Karpas-422 (cell line): ENCODE measurements around the gene AGAP1. TPM values are rescaled to one million over a fixed set of nuclear protein-coding genes. Genes with fewer than 3 reads are reported as not detected.

Experiments used
- DNase-seq: peaks from one replicate; pipeline ENCODE4 v3.0.0-alpha.2; 2015
- H2AFZ ChIP-seq: fragments of 200-600 bp; sonication (generic); 2 replicates; pipeline ENCODE4 v1.6.1; 2014; ENCODE audit warnings: antibody characterized with exemption, low read length, mixed read lengths
- H3K27ac ChIP-seq: fragments of 200-600 bp; sonication (generic); 2 replicates; pipeline ENCODE4 v1.5.1; 2014; ENCODE audit warnings: mild to moderate bottlenecking, low read length, moderate library complexity
- H3K27me3 ChIP-seq: fragments of 200-600 bp; sonication (generic); 2 replicates; pipeline ENCODE4 v1.6.1; 2014; ENCODE audit warnings: low read length, mixed read lengths
- H3K36me3 ChIP-seq: fragments of 200-600 bp; sonication (generic); 2 replicates; pipeline ENCODE4 v1.6.1; 2014; ENCODE audit warnings: low read length, mixed read lengths; ENCODE audit not compliant: insufficient read depth
- H3K4me1 ChIP-seq: fragments of 200-600 bp; sonication (generic); 2 replicates; pipeline ENCODE4 v1.6.1; 2014; ENCODE audit warnings: mild to moderate bottlenecking, low read length, mixed read lengths
- H3K4me2 ChIP-seq: fragments of 200-600 bp; sonication (generic); 2 replicates; pipeline ENCODE4 v1.6.1; 2014; ENCODE audit warnings: low read length, low read depth, mild to moderate bottlenecking; ENCODE audit not compliant: poor library complexity, severe bottlenecking
- H3K4me3 ChIP-seq: fragments of 200-600 bp; sonication (generic); 2 replicates; pipeline ENCODE4 v1.5.1; 2014; ENCODE audit warnings: mild to moderate bottlenecking, antibody characterized with exemption, low read length, mixed read lengths
- H3K79me2 ChIP-seq: fragments of 200-600 bp; sonication (generic); 2 replicates; pipeline ENCODE4 v1.6.1; 2014; ENCODE audit warnings: mild to moderate bottlenecking, low read length, mixed read lengths
- H3K9ac ChIP-seq: fragments of 200-600 bp; sonication (generic); 2 replicates; pipeline ENCODE4 v1.6.0; 2014; ENCODE audit warnings: low read length
- H3K9me2 ChIP-seq: fragments of 200-600 bp; sonication (generic), shearing (Covaris generic); replicated peaks from 2 replicates; pipeline ENCODE4 v1.6.0; 2014; ENCODE audit warnings: mild to moderate bottlenecking, low read length, moderate library complexity; ENCODE audit not compliant: insufficient read depth
- H3K9me3 ChIP-seq: fragments of 300-700, 200-600 bp; sonication (generic); 2 replicates; pipeline ENCODE4 v1.6.1; 2014; ENCODE audit warnings: low read length, mixed read lengths
- H4K20me1 ChIP-seq: fragments of 200-600 bp; sonication (generic); 2 replicates; pipeline ENCODE4 v1.6.1; 2014; ENCODE audit warnings: mild to moderate bottlenecking, antibody characterized with exemption, low read length, low read depth; ENCODE audit not compliant: insufficient read depth
- total RNA-seq: library from RNA; depleted of rRNA; stranded (reverse); fragments of >200 nt; shearing (Covaris generic); gene quantifications from 2 replicates; pipeline ENCODE4 v1.2.3, GENCODE V29; 2014; ENCODE audit warnings: low replicate concordance

The AGAP1 gene
- total RNA-seq, 1 experiment from 2014 or later, result not detected

GRCh38 chr2:236095504-236095903 lies 601.7 kb downstream of the AGAP1 start:
- H4K20me1 ChIP-seq, result no peaks in the 10 kb centered on the region
- H3K9me3 ChIP-seq, result no peaks in the 10 kb centered on the region
- no peaks in the 10 kb centered on the region for H3K27me3 ChIP-seq
- H3K79me2 ChIP-seq, result no peaks in the 10 kb centered on the region
- H3K9me2 ChIP-seq, result no peaks in the 10 kb centered on the region
- no peak overlapping the region for H3K27ac ChIP-seq
- no peaks in the 10 kb centered on the region for H3K4me1 ChIP-seq
- no peak overlapping the region for H3K9ac ChIP-seq
- no peaks in the 10 kb centered on the region for H3K36me3 ChIP-seq
- no peak overlapping the region for H3K4me2 ChIP-seq
- H3K4me3 ChIP-seq, result no peak overlapping the region
- H2AFZ ChIP-seq, result no peak overlapping the region
- no peak for DNase-seq

GRCh38 chr2:236101311-236101950 lies 607.6 kb downstream of the AGAP1 start:
- no peaks in the 10 kb centered on the region for H3K36me3 ChIP-seq
- no peak overlapping the region for H3K4me3 ChIP-seq
- no peak overlapping the region for H3K9ac ChIP-seq
- no peaks in the 10 kb centered on the region for H3K9me3 ChIP-seq
- H3K4me2 ChIP-seq, result no peak overlapping the region
- H4K20me1 ChIP-seq, result no peaks in the 10 kb centered on the region
- no peak overlapping the region for H2AFZ ChIP-seq
- DNase-seq, result no peak
- no peaks in the 10 kb centered on the region for H3K27me3 ChIP-seq
- no peaks in the 10 kb centered on the region for H3K4me1 ChIP-seq
- H3K27ac ChIP-seq, result no peak overlapping the region
- H3K79me2 ChIP-seq, result no peaks in the 10 kb centered on the region
- H3K9me2 ChIP-seq, result no peaks in the 10 kb centered on the region

- Histone ChIP-seq H3K4me2 (no peak overlapping the region), H2AFZ (no peak overlapping the region), H3K27me3 (no peaks in the 10 kb centered on the region), H3K36me3 (no peaks in the 10 kb centered on the region), H3K4me1 (no peaks in the 10 kb centered on the region), H4K20me1 (no peaks in the 10 kb centered on the region), H3K79me2 (no peaks in the 10 kb centered on the region), H3K27ac (no peak overlapping the region), H3K9ac (no peak overlapping the region), H3K9me3 (no peaks in the 10 kb centered on the region), H3K9me2 (no peaks in the 10 kb centered on the region), H3K4me3 (no peak overlapping the region)
- no peak for DNase-seq
Measured at GRCh38 chr2:236102971-236103370, 609.1 kb downstream of the AGAP1 start.

- Histone ChIP-seq H3K27ac (no peak overlapping the region), H3K27me3 (no peaks in the 10 kb centered on the region)
Measured at GRCh38 chr2:236103981-236104380, 610.1 kb downstream of the AGAP1 start.

GRCh38 chr2:236105955-236106607 lies 612.2 kb downstream of the AGAP1 start:
- Histone ChIP-seq H3K4me3 (no peak overlapping the region), H3K9me2 (no peaks in the 10 kb centered on the region), H3K9me3 (no peaks in the 10 kb centered on the region), H3K27ac (no peak overlapping the region), H3K9ac (no peak overlapping the region), H4K20me1 (no peaks in the 10 kb centered on the region), H3K79me2 (no peaks in the 10 kb centered on the region), H3K4me1 (no peaks in the 10 kb centered on the region), H3K36me3 (no peaks in the 10 kb centered on the region), H2AFZ (no peak overlapping the region), H3K27me3 (no peaks in the 10 kb centered on the region), H3K4me2 (no peak overlapping the region)
- DNase-seq, result no peak

More at GRCh38 chr2:236103981-236104380, 610.1 kb downstream of the AGAP1 start:
- Histone ChIP-seq H3K4me3 (no peak overlapping the region), H3K9me2 (no peaks in the 10 kb centered on the region), H2AFZ (no peak overlapping the region), H3K36me3 (no peaks in the 10 kb centered on the region), H3K4me1 (no peaks in the 10 kb centered on the region), H3K79me2 (no peaks in the 10 kb centered on the region), H3K4me2 (no peak overlapping the region), H3K9ac (no peak overlapping the region), H4K20me1 (no peaks in the 10 kb centered on the region), H3K9me3 (no peaks in the 10 kb centered on the region)
- no peak for DNase-seq

GRCh38 chr2:236106761-236107160 lies 612.9 kb downstream of the AGAP1 start:
- no peak for DNase-seq
- no peak overlapping the region for H3K9ac ChIP-seq
- no peaks in the 10 kb centered on the region for H3K4me1 ChIP-seq
- no peak overlapping the region for H3K27ac ChIP-seq
- H3K27me3 ChIP-seq, result no peaks in the 10 kb centered on the region
- H4K20me1 ChIP-seq, result no peaks in the 10 kb centered on the region
- no peak overlapping the region for H3K4me2 ChIP-seq
- H3K36me3 ChIP-seq, result no peaks in the 10 kb centered on the region
- no peak overlapping the region for H2AFZ ChIP-seq
- H3K4me3 ChIP-seq, result no peak overlapping the region
- H3K79me2 ChIP-seq, result no peaks in the 10 kb centered on the region
- no peaks in the 10 kb centered on the region for H3K9me3 ChIP-seq
- H3K9me2 ChIP-seq, result no peaks in the 10 kb centered on the region

GRCh38 chr2:236107536-236107935 lies 613.7 kb downstream of the AGAP1 start:
- Histone ChIP-seq H2AFZ (no peak overlapping the region), H3K27me3 (no peaks in the 10 kb centered on the region), H4K20me1 (no peaks in the 10 kb centered on the region), H3K4me2 (no peak overlapping the region), H3K9me3 (no peaks in the 10 kb centered on the region), H3K79me2 (no peaks in the 10 kb centered on the region), H3K4me3 (no peak overlapping the region), H3K27ac (no peak overlapping the region), H3K36me3 (no peaks in the 10 kb centered on the region), H3K9ac (no peak overlapping the region), H3K4me1 (no peaks in the 10 kb centered on the region), H3K9me2 (no peaks in the 10 kb centered on the region)
- no peak for DNase-seq

GRCh38 chr2:236107942-236108625 lies 614.2 kb downstream of the AGAP1 start:
- no peak for DNase-seq
- no peak overlapping the region for H3K4me2 ChIP-seq
- H3K4me3 ChIP-seq, result no peak overlapping the region
- H4K20me1 ChIP-seq, result no peaks in the 10 kb centered on the region
- no peaks in the 10 kb centered on the region for H3K36me3 ChIP-seq
- H3K27me3 ChIP-seq, result no peaks in the 10 kb centered on the region
- no peaks in the 10 kb centered on the region for H3K79me2 ChIP-seq
- no peaks in the 10 kb centered on the region for H3K4me1 ChIP-seq
- H2AFZ ChIP-seq, result no peak overlapping the region
- no peaks in the 10 kb centered on the region for H3K9me3 ChIP-seq
- H3K27ac ChIP-seq, result no peak overlapping the region
- H3K9ac ChIP-seq, result no peak overlapping the region
- H3K9me2 ChIP-seq, result no peaks in the 10 kb centered on the region
